ENCODE measurements around the gene PRMT2.
"Not testable (repeated sequence)": the region's sequence is repeated elsewhere in the genome, so short reads cannot be mapped to it uniquely, and the experiment has no call there.

Gene PRMT2

GRCh38 chr21:46666941-46667740, 31.7 kb downstream of the PRMT2 start:
- DNase-seq (ENCODE audit: low read depth, low spot score): no peak
- TF ChIP-seq CTCF (IDR thresholded peaks at IDR 0.05; ENCODE audit: insufficient read depth, low read length, missing control alignments): no peak
- POLR2A ChIA-PET: interaction anchor here (0.8 kb wide), 1 partner anchor 11 kb away, joined by 4 read pairs; no protein-coding TSS in a partner anchor
- CTCF ChIA-PET: interaction anchor here (1.0 to 1.8 kb wide), 2 partner anchors 10 to 11 kb away, joined by 3 to 4 read pairs; no protein-coding TSS in a partner anchor
- peak overlapping the region; percentile 64 for H3K4me3 ChIP-seq (ENCODE audit: low read depth, low read length)

DNA sequence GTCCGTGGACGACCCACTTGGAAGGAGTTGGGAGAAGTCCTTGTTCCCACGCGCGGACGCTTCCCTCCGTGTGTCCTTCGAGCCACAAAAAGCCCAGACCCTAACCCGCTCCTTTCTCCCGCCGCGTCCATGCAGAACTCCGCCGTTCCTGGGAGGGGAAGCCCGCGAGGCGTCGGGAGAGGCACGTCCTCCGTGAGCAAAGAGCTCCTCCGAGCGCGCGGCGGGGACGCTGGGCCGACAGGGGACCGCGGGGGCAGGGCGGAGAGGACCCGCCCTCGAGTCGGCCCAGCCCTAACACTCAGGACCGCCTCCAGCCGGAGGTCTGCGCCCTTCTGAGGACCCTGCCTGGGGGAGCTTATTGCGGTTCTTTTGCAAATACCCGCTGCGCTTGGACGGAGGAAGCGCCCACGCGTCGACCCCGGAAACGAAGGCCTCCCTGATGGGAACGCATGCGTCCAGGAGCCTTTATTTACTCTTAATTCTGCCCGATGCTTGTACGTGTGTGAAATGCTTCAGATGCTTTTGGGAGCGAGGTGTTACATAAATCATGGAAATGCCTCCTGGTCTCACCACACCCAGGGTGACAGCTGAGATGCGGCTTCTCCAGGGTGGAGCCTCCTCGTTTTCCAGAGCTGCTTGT, 32.4 kb downstream of the PRMT2 start:
- POLR2A ChIA-PET: interaction anchor here (0.8 kb wide), 1 partner anchor 10 kb away, joined by 4 read pairs; no protein-coding TSS in a partner anchor
- no peak for DNase-seq (ENCODE audit: low read depth, low spot score)
- peak overlapping the region; percentile 64 for H3K4me3 ChIP-seq (ENCODE audit: low read depth, low read length)
- no peak for TF ChIP-seq CTCF (IDR thresholded peaks at IDR 0.05; ENCODE audit: insufficient read depth, low read length, missing control alignments)
- CTCF ChIA-PET: interaction anchor here (0.9 to 1.8 kb wide), 2 partner anchors 12 to 32 kb away, joined by 4 read pairs; partner anchors contain the start of gene PRMT2

- DNase-seq (ENCODE audit: low read depth, low spot score): no peak
- peak overlapping the region; percentile 64 for H3K4me3 ChIP-seq (ENCODE audit: low read depth, low read length)
- POLR2A ChIA-PET: interaction anchor here (0.8 kb wide), 1 partner anchor 9 kb away, joined by 4 read pairs; no protein-coding TSS in a partner anchor
- TF ChIP-seq CTCF (IDR thresholded peaks at IDR 0.05; ENCODE audit: insufficient read depth, low read length, missing control alignments): no peak
- CTCF ChIA-PET: interaction anchor here (0.9 to 1.8 kb wide), 2 partner anchors 12 to 33 kb away, joined by 4 read pairs; partner anchors contain the start of gene PRMT2
These were observed 32.9 kb downstream of the PRMT2 start for GRCh38 chr21:46668381-46668780.

GRCh38 chr21:46668904-46669303, 33.4 kb downstream of the PRMT2 start:
- CTCF ChIA-PET: interaction anchor here (1.5 kb wide), 1 partner anchor 7 kb away, joined by 6 read pairs; no protein-coding TSS in a partner anchor
- H3K4me3 ChIP-seq (ENCODE audit: low read depth, low read length); DNase-seq (ENCODE audit: low read depth, low spot score); POLR2A ChIA-PET: not testable (repeated sequence)

- no peak overlapping the region for H3K4me3 ChIP-seq (ENCODE audit: low read depth, low read length)
- ChIA-PET POLR2A (interaction anchor here (1.1 kb wide), 1 partner anchor 13 kb away, joined by 6 read pairs; no protein-coding TSS in a partner anchor), CTCF (no interaction called here)
- DNase-seq (ENCODE audit: low read depth, low spot score): no peak
- no peak for TF ChIP-seq CTCF (IDR thresholded peaks at IDR 0.05; ENCODE audit: insufficient read depth, low read length, missing control alignments)
These were observed 39.0 kb downstream of the PRMT2 start for GRCh38 chr21:46674430-46675007.

DNA sequence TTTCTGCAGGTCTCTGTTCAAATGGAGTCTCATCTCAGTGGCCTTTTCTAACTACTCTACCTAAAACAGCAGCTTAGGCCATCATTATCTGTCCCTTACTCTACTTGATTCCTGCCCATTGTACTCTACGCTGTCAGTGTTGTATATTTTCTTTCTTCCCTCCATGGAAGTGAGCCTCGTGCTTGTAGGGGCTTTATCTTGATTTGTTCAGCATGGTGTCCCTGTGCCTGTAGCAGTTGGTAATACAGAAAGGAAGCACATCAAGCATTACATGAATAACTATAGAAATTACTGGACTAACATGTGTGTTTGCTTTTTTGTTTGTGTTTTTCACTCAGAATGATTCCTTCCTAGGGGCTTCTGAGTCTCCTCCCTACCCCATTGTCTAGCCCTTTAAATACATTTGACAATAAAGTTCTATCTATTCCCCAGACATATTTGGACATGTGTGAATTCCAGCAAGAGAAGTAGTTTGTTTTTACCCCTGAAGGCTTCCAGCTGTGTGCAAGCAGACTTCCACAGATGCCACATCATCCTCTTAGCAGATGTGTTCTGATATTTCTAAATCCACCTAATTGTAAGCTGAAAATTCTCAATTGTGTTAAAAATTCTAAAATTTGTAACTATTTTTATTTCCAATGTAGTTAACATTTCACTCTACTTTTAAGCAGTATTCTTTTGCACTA, 40.3 kb downstream of the PRMT2 start:
- H3K4me3 ChIP-seq (ENCODE audit: low read depth, low read length): no peak overlapping the region
- ChIA-PET CTCF (no interaction called here), POLR2A (interaction anchor here (1.1 kb wide), 1 partner anchor 15 kb away, joined by 6 read pairs; no protein-coding TSS in a partner anchor)
- DNase-seq (ENCODE audit: low read depth, low spot score): no peak
- TF ChIP-seq CTCF (IDR thresholded peaks at IDR 0.05; ENCODE audit: insufficient read depth, low read length, missing control alignments): no peak

- POLR2A ChIA-PET; H3K4me3 ChIP-seq (ENCODE audit: low read depth, low read length); DNase-seq (ENCODE audit: low read depth, low spot score); CTCF ChIA-PET: not testable (repeated sequence)
These were observed 41.1 kb downstream of the PRMT2 start for GRCh38 chr21:46676542-46676941.

GRCh38 chr21:46681593-46681992, 46.1 kb downstream of the PRMT2 start:
- CTCF ChIA-PET; H3K4me3 ChIP-seq (ENCODE audit: low read depth, low read length); POLR2A ChIA-PET; DNase-seq (ENCODE audit: low read depth, low spot score): not testable (repeated sequence)

DNA sequence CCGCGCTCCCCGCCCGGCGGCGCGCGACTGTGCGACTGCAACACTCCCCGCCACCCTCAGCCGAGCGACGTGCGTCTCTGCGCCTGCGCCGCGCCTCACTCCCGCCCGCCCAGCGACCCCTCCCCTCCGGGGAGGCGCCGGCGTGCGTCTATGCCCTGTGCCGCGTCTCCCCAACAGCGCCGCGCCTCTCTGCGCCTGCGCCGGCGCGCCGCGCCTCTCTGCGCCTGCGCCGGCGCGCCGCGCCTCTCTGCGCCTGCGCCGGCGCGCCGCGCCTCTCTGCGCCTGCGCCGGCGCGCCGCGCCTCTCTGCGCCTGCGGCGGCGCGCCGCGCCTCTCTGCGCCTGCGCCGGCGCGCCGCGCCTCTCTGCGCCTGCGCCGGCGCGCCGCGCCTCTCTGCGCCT, 63.2 kb downstream of the PRMT2 start:
- POLR2A ChIA-PET; H3K4me3 ChIP-seq (ENCODE audit: low read depth, low read length); CTCF ChIA-PET; DNase-seq (ENCODE audit: low read depth, low spot score): not testable (repeated sequence)
